ENCODE results near the gene SENP8. TPM values are rescaled to one million over a fixed set of nuclear protein-coding genes. Genes with fewer than 3 reads are reported as not detected.

SENP8 gene
- total RNA-seq, 1 donor from 2014 or later, result 4.8 TPM

DNA sequence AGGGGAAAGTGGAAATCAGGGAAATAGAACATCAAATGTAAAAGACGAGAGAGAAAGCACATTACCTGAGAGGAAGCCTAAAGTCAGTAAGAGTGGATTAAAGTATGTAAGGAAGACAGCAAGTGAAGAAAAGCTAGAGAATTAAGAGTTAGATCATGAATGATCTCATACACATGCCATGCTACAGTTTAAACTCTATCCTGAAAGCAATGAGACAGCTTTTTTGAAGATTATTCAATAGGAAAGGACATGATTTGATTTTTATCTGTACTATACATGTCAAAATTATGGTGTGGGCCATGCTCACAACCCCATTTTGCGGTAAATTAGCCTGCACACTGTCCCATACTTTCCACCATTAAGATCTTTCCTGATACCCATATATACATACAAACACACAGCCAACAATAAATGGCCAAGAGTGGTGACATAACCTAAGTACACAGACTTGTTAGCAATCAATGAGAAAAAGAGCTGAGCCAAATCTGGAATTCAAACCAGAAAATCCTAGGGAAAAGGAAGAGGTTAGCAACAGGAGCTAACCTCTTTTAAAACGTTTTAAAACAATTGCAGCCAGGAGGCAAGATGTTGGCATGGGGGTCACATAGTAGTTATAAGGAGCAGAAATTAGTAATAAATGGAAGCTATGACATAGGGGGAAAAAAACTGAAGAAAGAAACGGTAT, 4.7 kb upstream of the SENP8 start:
- no peak for DNase-seq (ENCODE audit: low spot score)

DNA sequence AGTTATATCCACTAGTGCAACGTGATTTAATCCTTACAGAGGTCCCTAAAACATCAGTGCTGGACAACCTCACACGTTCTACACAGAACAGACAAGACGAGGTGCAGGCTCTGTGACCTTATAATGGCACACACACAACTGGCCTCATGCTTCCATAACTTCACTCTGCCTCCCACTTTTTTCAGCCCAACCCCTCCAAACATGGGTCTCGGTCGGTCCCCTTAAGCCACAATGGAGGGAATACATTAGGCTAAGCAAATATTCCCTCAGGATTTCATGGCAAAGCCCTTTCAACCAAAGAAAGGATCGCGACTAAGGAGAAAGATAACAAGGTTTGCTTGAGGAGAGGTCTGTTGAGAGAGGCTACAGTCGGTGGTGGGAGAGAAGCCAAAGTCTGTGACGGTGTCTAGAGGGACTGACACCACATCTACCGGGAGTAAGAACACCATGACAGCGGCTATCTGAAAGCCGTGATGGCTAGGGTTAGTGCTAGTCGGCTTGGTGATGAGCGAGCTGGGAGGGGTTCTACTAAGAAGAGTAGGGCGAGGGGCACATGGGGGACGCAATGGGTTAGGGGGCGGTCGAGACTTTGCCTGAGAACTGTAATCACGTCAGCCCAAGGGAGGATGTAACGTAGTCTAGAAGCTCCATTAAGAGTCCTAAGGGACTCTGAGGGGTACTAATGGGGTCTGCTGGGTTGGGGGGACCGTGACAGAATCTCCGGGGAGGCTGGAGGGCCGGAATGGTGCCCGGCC, 1.3 kb upstream of the SENP8 start:
- peak; percentile 11 for DNase-seq (ENCODE audit: low spot score)

DNA sequence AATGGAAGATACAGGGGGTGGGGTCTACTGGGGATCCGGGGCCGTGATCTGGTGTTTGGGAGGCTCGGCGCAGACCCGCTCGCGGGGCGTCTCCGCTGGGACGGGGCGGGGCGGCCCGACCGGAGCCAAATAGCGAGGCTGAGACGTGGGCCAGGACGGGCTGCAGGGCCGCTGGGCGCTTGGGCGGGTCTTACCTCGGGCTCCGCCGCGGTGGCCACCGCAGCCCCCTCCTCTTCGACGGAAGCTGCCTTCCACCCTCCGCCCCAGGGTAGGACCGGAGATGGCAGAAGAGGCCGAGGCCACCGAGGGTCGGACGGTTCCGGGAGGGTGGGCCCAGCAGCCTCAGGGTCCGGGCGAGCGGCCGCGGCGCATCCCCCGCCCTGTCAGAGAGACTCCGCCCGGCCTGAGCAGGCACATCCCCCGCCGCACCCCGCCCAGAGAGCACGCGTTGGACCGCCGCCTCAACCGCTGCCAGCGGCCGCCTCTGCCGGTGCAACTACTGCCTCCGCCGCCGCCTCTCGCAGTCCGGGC, 652 bp upstream of the SENP8 start:
- DNase-seq (ENCODE audit: low spot score), result peak; percentile 69

DNA sequence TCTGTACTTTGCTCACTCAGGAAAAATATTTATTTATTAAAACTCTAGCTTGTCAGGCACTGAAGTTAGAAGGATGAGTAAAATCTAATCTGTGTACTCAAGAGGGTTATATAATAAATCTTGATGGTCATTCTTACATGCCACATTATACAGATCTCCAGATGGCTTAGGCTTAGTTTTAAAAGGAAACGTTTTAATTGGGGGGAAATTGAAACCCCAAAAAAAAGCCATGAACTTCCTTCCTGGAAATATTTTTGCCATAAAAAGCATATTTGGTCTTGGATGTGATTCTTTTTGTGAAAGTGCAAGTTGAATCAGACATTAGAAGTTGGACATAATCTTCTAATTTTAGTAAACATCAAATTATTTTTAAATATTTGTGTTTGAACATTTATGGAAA, 6.0 kb downstream of the SENP8 start:
- no peak for DNase-seq (ENCODE audit: low spot score)

DNA sequence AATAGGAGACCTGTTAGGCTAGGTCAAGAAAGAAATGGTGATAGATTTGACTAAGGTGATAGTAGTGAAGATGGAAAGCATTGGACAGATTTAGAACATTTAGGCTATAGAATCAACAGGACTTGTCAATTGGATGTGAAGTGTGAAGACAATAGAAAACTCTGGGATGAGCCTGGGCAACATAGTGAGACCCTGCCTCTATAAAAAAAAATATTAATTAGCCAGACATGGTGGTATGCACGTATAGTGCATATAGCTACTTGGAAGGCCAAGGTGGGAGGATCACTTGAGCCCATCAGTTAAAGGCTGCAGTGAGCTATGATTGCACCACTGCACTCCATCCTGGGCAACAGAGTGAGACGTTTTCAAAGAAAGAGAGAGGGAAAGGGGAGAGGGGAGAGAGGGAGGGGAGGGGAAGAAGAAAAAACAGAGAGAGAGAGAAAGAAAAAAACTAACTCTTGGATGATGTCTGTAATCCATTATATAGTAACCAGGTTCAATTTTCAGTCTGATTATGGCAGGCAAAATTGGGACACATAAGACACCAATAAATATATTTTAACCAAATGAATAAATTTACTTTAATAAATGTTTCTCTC, 9.6 kb downstream of the SENP8 start:
- no peak for DNase-seq (ENCODE audit: low spot score)

DNA sequence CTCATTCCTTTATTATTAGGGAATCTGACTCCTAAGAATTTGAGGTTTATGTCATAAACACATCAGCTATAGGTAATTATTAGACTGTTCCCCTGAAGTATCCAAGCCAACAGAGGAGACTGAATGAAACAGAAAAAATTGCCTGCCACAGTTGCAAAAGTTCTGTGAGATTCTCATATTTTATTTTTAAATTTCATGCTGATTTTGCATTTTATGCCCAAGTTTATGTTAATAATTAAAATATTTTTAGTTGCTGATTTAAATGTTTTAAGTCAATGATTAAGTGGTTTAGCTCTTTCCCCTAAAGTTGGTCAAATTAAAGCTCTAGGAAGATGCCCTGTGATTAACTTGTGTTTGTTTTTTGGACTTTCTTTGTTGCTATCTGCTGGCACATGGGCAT, 10.2 kb downstream of the SENP8 start:
- no peak for DNase-seq (ENCODE audit: low spot score)

DNA sequence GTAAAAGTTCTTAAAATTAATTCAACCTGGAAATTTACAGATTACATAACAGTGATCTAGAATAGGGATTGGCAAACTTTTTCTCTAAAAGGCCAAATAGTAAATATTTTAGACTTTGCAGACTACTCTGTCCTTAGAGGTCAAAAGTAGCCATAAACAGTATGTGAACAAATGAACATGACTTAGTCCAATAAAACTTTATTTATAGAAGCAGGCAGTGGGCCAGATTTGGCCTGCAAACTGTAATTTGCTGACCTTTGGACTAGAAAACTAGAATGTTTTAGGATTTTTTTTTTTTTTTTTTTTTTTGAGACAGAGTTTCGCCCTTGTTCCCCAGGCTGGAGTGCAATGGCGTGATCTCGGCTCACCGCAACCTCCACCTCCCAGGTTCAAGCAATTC, 12.1 kb downstream of the SENP8 start:
- no peak for DNase-seq (ENCODE audit: low spot score)

DNA sequence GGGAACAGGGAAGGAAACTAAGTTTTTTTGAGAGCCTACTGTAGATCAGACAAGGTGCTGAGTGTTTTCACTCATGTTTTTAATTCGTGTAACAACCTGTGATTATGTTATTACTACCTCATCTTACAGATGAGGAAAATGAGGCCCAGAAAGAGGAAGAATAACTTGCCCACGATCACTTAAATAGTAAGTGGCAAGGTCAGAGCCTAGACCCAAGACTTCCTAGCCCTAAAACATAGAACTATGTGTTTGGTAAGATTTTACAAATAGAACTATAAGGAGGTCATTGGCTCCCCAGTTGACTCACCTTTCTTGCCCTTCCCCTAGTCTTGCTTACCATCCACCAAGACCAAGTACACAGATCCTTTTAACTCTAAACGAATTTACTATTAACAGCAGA, 13.7 kb downstream of the SENP8 start:
- DNase-seq (ENCODE audit: low spot score), result no peak

DNA sequence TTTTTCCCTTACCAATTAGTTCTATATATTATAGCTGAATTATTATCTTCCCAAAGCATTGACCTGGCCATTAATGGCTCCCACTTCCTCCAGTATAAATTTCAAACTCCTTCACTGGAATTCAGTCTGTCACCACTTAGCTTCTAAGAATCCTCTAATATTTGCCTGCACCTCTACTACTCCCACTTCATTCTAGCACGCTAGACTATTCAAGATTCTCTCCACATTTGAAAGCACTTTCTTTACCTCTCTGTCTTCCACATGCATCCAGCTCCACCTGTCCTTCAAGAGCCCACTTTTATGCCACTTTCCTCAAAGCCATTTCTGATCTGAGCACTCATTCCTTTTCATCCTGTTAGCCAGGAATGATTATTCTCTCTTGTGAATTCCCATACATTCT, 15.0 kb downstream of the SENP8 start:
- DNase-seq (ENCODE audit: low spot score), result no peak

DNA sequence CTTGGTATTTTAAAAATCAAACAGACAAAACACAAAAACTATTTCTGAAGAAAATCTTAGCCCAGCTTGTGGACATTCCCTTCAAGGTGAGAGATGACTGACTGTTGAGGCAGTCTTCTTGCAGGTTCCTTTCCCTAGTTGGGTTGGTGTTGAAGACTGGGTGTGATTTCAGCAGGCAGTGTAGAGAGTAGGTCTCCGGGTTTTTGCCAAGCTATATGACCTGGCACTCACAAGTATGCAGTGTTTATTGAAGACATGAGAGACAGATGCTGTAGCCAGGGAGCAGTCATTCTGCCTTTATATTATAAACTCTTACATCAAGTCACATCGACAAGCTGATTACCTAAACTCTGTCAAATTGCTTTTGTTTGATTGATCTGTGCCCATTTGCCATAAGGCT, 17.5 kb downstream of the SENP8 start:
- no peak for DNase-seq (ENCODE audit: low spot score)

DNA sequence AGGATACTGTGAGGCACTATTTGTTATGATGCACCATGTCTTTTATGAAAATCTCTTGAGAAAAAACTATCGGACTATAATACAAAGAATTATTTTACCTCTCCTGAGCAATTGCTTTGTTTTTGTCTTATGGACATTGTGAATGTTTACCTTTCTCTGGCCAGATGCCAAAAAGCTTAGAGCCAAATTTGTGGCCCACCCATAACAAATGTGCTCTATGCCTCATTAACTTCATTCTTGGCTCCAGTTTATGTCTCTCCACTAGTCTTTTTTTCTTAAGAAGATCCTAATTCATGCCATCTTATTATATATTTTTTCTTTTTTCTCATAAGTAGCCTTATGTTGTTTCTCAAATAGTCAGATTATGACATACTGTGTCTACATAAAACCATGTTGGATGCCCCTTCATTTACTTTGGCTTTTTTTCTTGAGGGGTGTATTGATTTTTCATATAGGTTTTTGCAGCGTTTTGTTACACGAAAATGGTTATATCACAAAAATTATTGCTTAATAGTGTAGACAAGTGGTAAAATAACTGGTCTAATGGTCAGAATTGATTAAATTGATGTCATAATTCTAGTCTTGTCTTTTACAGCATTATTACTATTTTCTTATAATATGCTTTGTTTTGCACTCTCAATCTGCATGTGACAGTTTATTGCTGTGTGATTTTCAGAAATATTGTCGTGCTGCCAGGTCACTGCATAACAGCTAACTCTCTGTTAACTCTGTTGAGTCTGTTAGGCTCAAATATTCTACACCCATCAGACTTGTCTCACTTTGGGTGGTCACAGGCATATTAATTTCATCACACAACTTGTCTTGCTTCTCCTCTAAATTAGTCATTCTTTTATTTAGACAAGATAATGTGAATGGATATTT, 18.2 kb downstream of the SENP8 start:
- DNase-seq (ENCODE audit: low spot score), result no peak

DNA sequence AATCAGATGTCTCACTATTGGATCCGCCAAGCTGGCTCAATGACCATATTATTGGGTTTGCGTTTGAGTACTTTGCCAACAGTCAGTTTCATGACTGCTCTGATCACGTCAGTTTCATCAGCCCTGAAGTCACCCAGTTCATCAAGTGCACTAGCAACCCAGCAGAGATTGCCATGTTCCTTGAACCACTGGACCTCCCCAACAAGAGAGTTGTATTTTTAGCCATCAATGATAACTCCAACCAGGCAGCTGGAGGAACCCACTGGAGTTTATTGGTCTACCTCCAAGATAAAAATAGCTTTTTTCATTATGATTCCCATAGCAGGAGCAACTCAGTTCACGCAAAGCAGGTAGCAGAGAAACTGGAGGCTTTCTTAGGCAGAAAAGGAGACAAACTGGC, 21.5 kb downstream of the SENP8 start:
- DNase-seq (ENCODE audit: low spot score), result no peak

DNA sequence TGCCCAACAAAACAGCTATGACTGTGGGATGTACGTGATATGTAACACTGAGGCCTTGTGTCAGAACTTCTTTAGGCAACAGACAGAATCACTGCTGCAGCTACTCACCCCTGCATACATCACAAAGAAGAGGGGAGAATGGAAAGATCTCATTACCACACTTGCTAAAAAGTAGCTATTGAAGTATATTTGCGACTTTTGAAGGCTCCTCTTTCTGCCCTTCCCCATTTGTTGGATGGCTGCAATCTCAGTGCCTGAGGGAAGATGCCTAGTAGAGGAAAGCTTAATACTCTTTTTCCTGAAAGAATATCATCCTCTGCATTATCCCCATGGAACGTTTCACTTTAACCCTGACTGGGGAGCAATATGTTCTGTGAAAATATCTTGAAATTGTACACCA, 21.9 kb downstream of the SENP8 start:
- no peak for DNase-seq (ENCODE audit: low spot score)

DNA sequence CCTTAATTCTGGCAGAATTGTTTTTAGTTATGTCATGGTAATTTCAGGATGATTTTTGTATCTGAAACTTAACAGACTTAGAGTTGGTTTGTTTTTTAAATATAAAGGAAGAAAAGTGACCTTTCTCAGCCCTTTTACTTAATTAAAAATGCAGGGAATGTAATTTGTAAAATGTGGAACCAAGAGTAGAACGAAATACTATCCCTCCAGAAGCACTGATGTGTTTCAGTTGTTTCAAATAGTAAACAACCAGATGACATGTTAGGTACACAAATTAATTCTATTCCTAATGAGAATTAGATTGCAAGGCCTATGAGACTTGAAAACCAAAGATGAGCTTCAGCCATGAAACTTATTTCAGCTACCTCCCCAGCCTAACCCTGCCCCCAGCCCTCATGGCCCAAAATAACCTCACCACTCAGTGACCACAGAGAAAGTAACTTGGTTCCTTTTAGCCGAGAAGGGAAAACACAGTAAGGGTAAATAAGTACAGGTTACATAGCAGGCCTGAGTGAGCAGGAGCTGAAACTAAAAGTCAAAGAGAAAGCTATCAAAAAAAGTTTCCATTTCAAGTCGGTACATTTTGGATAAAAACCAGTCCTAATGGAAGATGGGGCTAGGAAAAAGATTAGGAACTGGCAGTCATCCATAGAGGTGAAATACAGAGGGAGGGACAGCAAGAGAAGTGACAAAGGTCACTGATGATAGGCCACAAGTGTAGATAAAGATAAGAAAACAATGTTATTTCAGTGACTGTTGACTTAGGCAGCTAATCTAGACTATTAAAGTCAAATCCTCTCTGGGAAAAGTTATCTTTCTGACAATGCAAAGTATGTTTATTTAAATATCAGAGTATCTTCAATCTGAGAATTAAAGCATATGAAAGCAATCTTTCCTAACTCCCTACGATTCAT, 23.2 kb downstream of the SENP8 start:
- no peak for DNase-seq (ENCODE audit: low spot score)

DNA sequence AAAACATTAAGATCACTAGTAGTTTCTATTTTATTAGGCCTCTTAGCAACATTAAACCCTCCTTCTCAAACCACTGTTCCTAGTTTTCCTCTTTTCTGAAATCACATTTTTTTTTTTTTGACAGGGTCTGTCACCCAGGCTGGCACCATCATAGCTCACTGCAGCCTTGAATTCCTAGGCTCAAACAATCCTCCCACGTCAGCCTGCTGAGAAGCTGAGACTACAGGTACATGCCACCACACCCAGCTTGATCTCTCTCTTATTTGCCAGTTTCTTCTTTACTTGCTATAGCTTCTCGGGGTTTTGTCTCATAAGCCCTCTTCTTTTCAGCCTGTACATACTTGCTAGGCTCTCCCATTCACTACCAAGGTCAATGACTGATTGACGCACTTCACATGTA, 28.0 kb downstream of the SENP8 start:
- DNase-seq (ENCODE audit: low spot score), result no peak

DNA sequence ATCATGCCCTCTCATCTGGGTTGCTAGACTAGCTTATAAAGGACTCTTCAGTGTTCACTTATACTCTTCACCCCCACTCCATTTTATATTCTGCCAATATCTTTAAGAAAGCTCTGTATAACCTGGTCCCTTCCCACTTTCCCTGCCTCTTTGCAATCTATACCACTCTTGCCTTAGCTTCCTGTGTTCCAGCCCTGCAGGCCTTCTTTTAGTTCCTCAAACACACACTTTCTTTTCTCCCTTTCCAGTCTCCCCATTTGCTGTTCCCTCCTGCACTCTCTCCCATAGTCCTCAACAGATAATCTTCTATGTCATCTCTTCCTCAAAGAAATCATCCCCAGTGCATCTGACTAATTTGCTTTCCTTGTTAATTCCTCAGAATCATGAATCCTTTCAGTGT, 28.7 kb downstream of the SENP8 start:
- DNase-seq (ENCODE audit: low spot score), result no peak

DNA sequence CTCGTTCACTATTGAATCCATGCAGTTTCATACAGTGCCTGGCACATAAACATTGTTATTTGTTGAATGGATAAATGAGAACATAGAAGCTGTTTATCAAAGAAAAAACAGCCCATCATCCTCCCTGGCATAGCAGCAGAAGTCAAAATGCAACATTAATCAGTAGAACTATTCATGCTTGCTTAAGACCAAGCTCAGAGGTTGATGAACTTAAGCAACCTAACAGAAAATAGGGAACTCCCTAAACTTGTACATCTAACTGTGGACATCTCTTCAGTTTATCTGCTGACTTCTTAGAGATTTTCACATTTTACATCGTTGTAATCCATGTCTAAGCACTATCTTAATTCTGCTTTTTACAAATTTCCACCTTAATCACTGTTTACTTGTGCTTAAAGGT, 29.2 kb downstream of the SENP8 start:
- no peak for DNase-seq (ENCODE audit: low spot score)

DNA sequence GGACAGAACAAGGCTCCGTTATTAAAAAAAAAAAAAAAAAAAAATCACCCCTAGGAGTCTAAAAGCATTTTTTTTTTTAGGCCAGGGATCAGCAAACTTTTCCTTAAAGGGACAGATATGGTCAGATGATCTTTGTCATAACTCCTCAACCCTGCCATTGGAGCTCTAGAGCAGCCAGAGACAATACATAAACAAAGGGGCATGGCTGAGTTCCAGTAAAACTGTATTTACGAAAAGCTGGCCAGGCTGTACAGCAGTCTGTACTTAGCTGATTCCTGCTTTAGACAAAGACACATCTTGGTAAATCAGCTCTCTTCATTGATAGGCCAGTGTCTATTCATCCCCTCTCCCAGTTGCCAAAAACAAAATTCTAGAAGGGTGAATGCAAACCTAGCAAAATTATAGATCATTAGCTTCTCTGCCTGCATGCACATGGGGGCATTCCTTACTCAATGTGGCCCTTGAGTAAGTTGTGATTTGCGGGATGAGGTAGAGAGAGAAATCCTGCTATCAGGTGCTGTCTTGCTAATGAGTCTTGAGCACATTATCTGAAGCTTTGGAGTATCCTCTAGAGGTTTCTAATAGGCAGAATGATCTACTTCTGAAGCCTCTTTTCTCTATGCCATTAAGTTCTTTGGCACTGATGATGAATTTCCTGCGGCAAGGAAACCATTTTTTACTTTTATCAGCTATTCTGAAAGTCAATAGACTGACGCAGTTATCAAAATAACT, 35.2 kb downstream of the SENP8 start:
- no peak for DNase-seq (ENCODE audit: low spot score)

DNA sequence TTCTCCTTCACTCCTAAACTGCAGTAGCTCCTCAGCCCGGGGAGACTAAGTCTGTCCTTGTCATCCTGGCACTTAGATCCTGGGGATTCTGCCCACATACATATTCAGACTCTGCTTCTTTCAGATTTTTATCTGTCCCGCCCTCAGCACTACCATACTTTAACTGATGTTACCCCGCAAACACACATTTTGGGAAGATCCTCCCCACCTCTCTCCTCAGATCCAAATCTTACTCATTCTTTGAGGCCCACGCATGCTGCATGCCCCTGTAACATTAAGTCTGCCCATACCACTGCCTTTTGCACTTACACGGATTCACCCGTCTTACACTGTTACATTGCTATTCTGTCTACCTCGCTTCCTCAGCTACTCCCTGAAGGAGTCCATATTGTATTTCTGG, 36.1 kb downstream of the SENP8 start:
- no peak for DNase-seq (ENCODE audit: low spot score)

DNA sequence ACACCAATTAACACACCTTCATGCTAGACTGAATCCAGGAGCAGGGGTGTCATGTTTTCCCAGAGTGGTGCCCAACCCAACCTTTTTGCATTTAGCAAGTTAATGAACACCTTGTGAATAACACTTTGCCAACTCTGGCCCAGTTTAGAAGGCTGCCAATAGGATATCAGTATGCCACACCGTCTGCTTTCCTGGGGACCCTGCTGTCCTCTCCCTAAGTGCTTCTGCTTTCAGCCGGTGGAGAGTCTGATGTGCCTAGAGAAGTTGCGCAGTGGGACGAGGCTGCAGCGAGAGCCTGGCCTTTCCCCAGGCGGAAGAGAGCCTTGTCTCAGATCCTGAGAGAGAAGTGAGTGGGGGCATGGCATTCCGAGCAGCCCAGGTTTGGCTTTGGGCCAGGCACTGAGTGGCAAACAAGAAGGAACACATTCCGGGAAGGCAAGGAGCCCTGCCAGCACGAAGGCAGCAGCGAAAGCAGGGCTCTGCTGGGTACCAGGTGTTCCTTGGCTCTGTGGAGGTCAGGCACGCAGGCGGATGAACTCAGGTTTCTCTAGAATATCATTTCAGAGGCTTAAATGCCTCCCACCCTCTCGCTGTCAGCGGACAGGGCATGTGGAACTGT, 36.9 kb downstream of the SENP8 start:
- peak; percentile 86 for DNase-seq (ENCODE audit: low spot score)

Measured in mucosa of gallbladder (tissue), 1 donor.